WTC11 (cell line): Measurements from ENCODE around the gene KNL1. TPM values are rescaled to one million over a fixed set of nuclear protein-coding genes. Genes with fewer than 3 reads are reported as not detected.

Experiments
- ATAC-seq: fragments of 200-7000 bp; cut with Tn5 transposase; 2 replicates; pipeline ENCODE4 v1.10.0; 2021; ENCODE audit warnings: mild to moderate bottlenecking, moderate library complexity
- CTCF ChIA-PET: fragments of 300-600 bp; sonication (Branson Sonifier 250); formaldehyde crosslinking; loops from one replicate; lab custom pipeline; 2021; ENCODE audit warnings: antibody characterized with exemption; lab: Charles Lee
- POLR2A ChIA-PET: fragments of 350-600 bp; sonication (Branson Sonifier 250); formaldehyde crosslinking; loops from one replicate; lab custom pipeline; 2021; ENCODE audit warnings: antibody characterized with exemption; lab: Charles Lee
- DNase-seq: peaks from one replicate; pipeline ENCODE4 v3.0.0; 2021; ENCODE audit warnings: low spot score
- H3K27ac Mint-ChIP-seq: 2 replicates; pipeline ENCODE4 v1.8.0; 2021; ENCODE audit warnings: mixed read lengths
- H3K27me3 Mint-ChIP-seq: 2 replicates; pipeline ENCODE4 v1.8.0; 2021; ENCODE audit warnings: low read depth, mild to moderate bottlenecking, moderate library complexity, mixed read lengths
- H3K36me3 Mint-ChIP-seq: 2 replicates; pipeline ENCODE4 v1.8.0; 2021; ENCODE audit warnings: mixed read lengths
- H3K4me1 Mint-ChIP-seq: 2 replicates; pipeline ENCODE4 v1.8.0; 2022; ENCODE audit warnings: mixed read lengths
- H3K4me3 Mint-ChIP-seq: 2 replicates; pipeline ENCODE4 v1.8.0; 2021; ENCODE audit warnings: mild to moderate bottlenecking, moderate library complexity, mixed read lengths
- H3K9me3 Mint-ChIP-seq: 2 replicates; pipeline ENCODE4 v1.8.0; 2021; ENCODE audit warnings: mixed read lengths
- AFF4 ChIP-seq: sonication (generic); formaldehyde crosslinking; IDR thresholded peaks from 2 replicates; pipeline ENCODE4 v1.8.1; 2023; ENCODE audit warnings: mild to moderate bottlenecking, missing genetic modification reagents, borderline replicate concordance
- ATF6 ChIP-seq: sonication (generic); formaldehyde crosslinking; IDR thresholded peaks from 2 replicates; pipeline ENCODE4 v1.8.1; 2023; ENCODE audit warnings: mild to moderate bottlenecking, missing genetic modification reagents
- CREB1 ChIP-seq: sonication (generic); formaldehyde crosslinking; IDR thresholded peaks from 2 replicates; pipeline ENCODE4 v1.8.0; 2023; ENCODE audit warnings: mild to moderate bottlenecking, missing genetic modification reagents
- CTCF ChIP-seq: fragments of 200-600 bp; IDR thresholded peaks from 2 replicates; pipeline ENCODE4 v1.8.0; 2022; ENCODE audit warnings: antibody characterized with exemption
- E2F1 ChIP-seq: sonication (generic); formaldehyde crosslinking; IDR thresholded peaks from 2 replicates; pipeline ENCODE4 v1.8.0; 2022; ENCODE audit warnings: mild to moderate bottlenecking, missing genetic modification reagents
- FOXK1 ChIP-seq: sonication (generic); formaldehyde crosslinking; IDR thresholded peaks from 2 replicates; pipeline ENCODE4 v1.8.0; 2022; ENCODE audit warnings: mild to moderate bottlenecking, moderate library complexity, missing genetic modification reagents
- IRF1 ChIP-seq: sonication (generic); formaldehyde crosslinking; IDR thresholded peaks from 2 replicates; pipeline ENCODE4 v1.8.0; 2023; ENCODE audit warnings: missing genetic modification reagents
- IRF2 ChIP-seq: sonication (generic); formaldehyde crosslinking; IDR thresholded peaks from 2 replicates; pipeline ENCODE4 v1.8.0; 2022; ENCODE audit warnings: low read depth, missing genetic modification reagents, borderline replicate concordance
- NFE2L1 ChIP-seq: sonication (generic); formaldehyde crosslinking; IDR thresholded peaks from 2 replicates; pipeline ENCODE4 v1.8.1; 2023; ENCODE audit warnings: missing genetic modification reagents
- NR3C1 ChIP-seq: sonication (generic); formaldehyde crosslinking; conservative IDR thresholded peaks from 2 replicates; pipeline ENCODE4 v1.8.1; 2023; ENCODE audit warnings: low read depth, mild to moderate bottlenecking, missing genetic modification reagents
- PRRX2 ChIP-seq: fragments of 250-450 bp; sonication (Bioruptor Pico); IDR thresholded peaks from 2 replicates; pipeline ENCODE4 v1.8.0; 2021; ENCODE audit warnings: mild to moderate bottlenecking
- RORB ChIP-seq: fragments of 250-450 bp; sonication (Bioruptor Pico); IDR thresholded peaks from 2 replicates; pipeline ENCODE4 v1.9.0; 2021; ENCODE audit warnings: mild to moderate bottlenecking
- SMAD3 ChIP-seq: sonication (generic); formaldehyde crosslinking; IDR thresholded peaks from 2 replicates; pipeline ENCODE4 v1.8.0; 2022; ENCODE audit warnings: missing genetic modification reagents, mild to moderate bottlenecking, borderline replicate concordance
- TCF7 ChIP-seq: sonication (generic); formaldehyde crosslinking; IDR thresholded peaks from 2 replicates; pipeline ENCODE4 v1.8.0; 2022; ENCODE audit warnings: mild to moderate bottlenecking, low read depth, missing genetic modification reagents, moderate library complexity
- USF1 ChIP-seq: sonication (generic); formaldehyde crosslinking; IDR thresholded peaks from 2 replicates; pipeline ENCODE4 v1.8.0; 2022; ENCODE audit warnings: mild to moderate bottlenecking, missing genetic modification reagents
- ZNF219 ChIP-seq: sonication (generic); formaldehyde crosslinking; IDR thresholded peaks from 2 replicates; pipeline ENCODE4 v1.8.0; 2023; ENCODE audit warnings: missing genetic modification reagents, mild to moderate bottlenecking, borderline replicate concordance
- ZNF396 ChIP-seq: fragments of 250-450 bp; sonication (Bioruptor Pico); IDR thresholded peaks from 2 replicates; pipeline ENCODE4 v1.8.0; 2021; ENCODE audit warnings: mild to moderate bottlenecking, moderate library complexity, borderline replicate concordance
- ZNF416 ChIP-seq: fragments of 250-450 bp; sonication (Bioruptor Pico); IDR thresholded peaks from 2 replicates; pipeline ENCODE4 v1.9.0; 2021; ENCODE audit warnings: mild to moderate bottlenecking, inconsistent platforms
- ZNF512 ChIP-seq: sonication (generic); formaldehyde crosslinking; IDR thresholded peaks from 2 replicates; pipeline ENCODE4 v1.8.1; 2022; ENCODE audit warnings: missing genetic modification reagents, borderline replicate concordance
- ZNF671 ChIP-seq: fragments of 250-450 bp; sonication (Bioruptor Pico); IDR thresholded peaks from 2 replicates; pipeline ENCODE4 v1.8.0; 2021; ENCODE audit warnings: mild to moderate bottlenecking
- total RNA-seq: library from RNA; stranded (reverse); gene quantifications from 3 replicates; pipeline ENCODE4 v1.2.3, GENCODE V29; 2021

The KNL1 gene
- total RNA-seq, 1 experiment from 2014 or later: 24.0 TPM

GRCh38 chr15:40603935-40604334, 9.9 kb downstream of the KNL1 start:
- no peak for ATAC-seq
- no peak for TF ChIP-seq TCF7 (CRISPR knock-in tag)
- TF ChIP-seq USF1 (CRISPR knock-in tag): no peak
- TF ChIP-seq PRRX2 (CRISPR knock-in tag): no peak
- no peak for TF ChIP-seq SMAD3 (CRISPR knock-in tag)
- TF ChIP-seq E2F1 (CRISPR knock-in tag): no peak
- TF ChIP-seq ZNF396 (CRISPR knock-in tag): no peak
- no peak for TF ChIP-seq NFE2L1 (CRISPR knock-in tag)
- no peak for TF ChIP-seq ZNF671 (CRISPR knock-in tag)
- TF ChIP-seq ZNF512 (CRISPR knock-in tag): no peak
- no peak for TF ChIP-seq RORB (CRISPR knock-in tag)
- TF ChIP-seq IRF2 (CRISPR knock-in tag): no peak
- no peak for TF ChIP-seq ATF6 (CRISPR knock-in tag)
- TF ChIP-seq NR3C1: no peak
- no peak for TF ChIP-seq CTCF
- no peak for TF ChIP-seq ZNF219 (CRISPR knock-in tag)
- no peak for TF ChIP-seq ZNF416 (CRISPR knock-in tag)
- no peak for TF ChIP-seq CREB1
- TF ChIP-seq IRF1 (CRISPR knock-in tag): no peak
- TF ChIP-seq AFF4: no peak
- no peak for TF ChIP-seq FOXK1 (CRISPR knock-in tag)
- Mint-ChIP-seq H3K36me3 (no peaks in the 10 kb centered on the region), H3K9me3 (no peaks in the 10 kb centered on the region), H3K4me3 (no peak overlapping the region), H3K27me3 (no peaks in the 10 kb centered on the region), H3K4me1 (no peaks in the 10 kb centered on the region), H3K27ac (no peak overlapping the region)
- no peak for DNase-seq
- POLR2A ChIA-PET: no interaction called here
- CTCF ChIA-PET: interaction anchor here (1.1 kb wide), 1 partner anchor 14 kb away, joined by 6 read pairs; no protein-coding TSS in a partner anchor
